Suprapubic skin (tissue), 4 donors: ENCODE measurements around the gene SUPT4H1.

Source experiments
- CTCF ChIP-seq, 2 donors: fragments of 200-600 bp in 1 of 2; fragments of 450-650 bp in 1 of 2; sonication (generic) in 1 of 2; IDR thresholded peaks; one replicate each; pipeline ENCODE4 v1.5.1; 2016 to 2019; ENCODE audit warnings: antibody characterized with exemption in 2 of 2, mild to moderate bottlenecking in 1 of 2, moderate library complexity in 1 of 2
- EP300 ChIP-seq: sonication (generic); formaldehyde crosslinking; IDR thresholded peaks from one replicate; pipeline ENCODE4 v1.6.1; 2017; ENCODE audit warnings: antibody characterized with exemption
- POLR2A ChIP-seq, 2 donors: fragments of 450-650 bp; IDR thresholded peaks; one replicate each; pipeline ENCODE4 v1.6.1; 2017; ENCODE audit warnings: antibody characterized with exemption in 2 of 2, mild to moderate bottlenecking in 2 of 2, moderate library complexity in 2 of 2
- POLR2AphosphoS5 ChIP-seq, 3 donors: sonication (generic); formaldehyde crosslinking; IDR thresholded peaks; one replicate each; pipeline ENCODE4 v1.6.1; 2017; ENCODE audit warnings: antibody characterized with exemption in 3 of 3

- TF ChIP-seq CTCF (IDR thresholded peaks at IDR 0.05) = no peak
- no peak for TF ChIP-seq EP300
- TF ChIP-seq POLR2A (IDR thresholded peaks at IDR 0.05) = no peak
- TF ChIP-seq POLR2AphosphoS5 (IDR thresholded peaks at IDR 0.05) = no peak
Observed at GRCh38 chr17:58308985-58309917, 42.8 kb downstream of the SUPT4H1 start.
